HUES64 (cell line): ENCODE data around the gene ANK3.

Experiments used
- H3K27ac ChIP-seq: 2 replicates; pipeline ENCODE4 v1.7.0; 2013; ENCODE audit warnings: low read depth, low read length, inconsistent platforms
- H3K27me3 ChIP-seq: 2 replicates; pipeline ENCODE4 v1.6.1; 2013; ENCODE audit warnings: mild to moderate bottlenecking, low read length; ENCODE audit not compliant: insufficient read depth
- H3K36me3 ChIP-seq: 2 replicates; pipeline ENCODE4 v1.6.1; 2013; ENCODE audit warnings: mild to moderate bottlenecking, low read length; ENCODE audit not compliant: insufficient read depth
- H3K4me1 ChIP-seq: 2 replicates; pipeline ENCODE4 v1.6.1; 2013; ENCODE audit warnings: mild to moderate bottlenecking, low read length, moderate library complexity; ENCODE audit not compliant: insufficient read depth
- H3K4me3 ChIP-seq: 2 replicates; pipeline ENCODE4 v1.5.1; 2013; ENCODE audit warnings: mild to moderate bottlenecking, low read length, moderate library complexity
- H3K9ac ChIP-seq: 2 replicates; pipeline ENCODE4 v1.6.1; 2013; ENCODE audit warnings: mild to moderate bottlenecking, low read depth, low read length
- H3K9me3 ChIP-seq: 2 replicates; pipeline ENCODE4 v1.6.1; 2013; ENCODE audit warnings: low read depth, low read length; ENCODE audit not compliant: insufficient read depth
- WGBS: fragments of 150-250, 120-280 bp; methylation state at CpG from one replicate; pipeline ENCODE4 v1.1.7; 2013; ENCODE audit warnings: missing lambda C conversion rate; 5-methylcytosine and 5-hydroxymethylcytosine counted together

The ANK3 gene

DNA sequence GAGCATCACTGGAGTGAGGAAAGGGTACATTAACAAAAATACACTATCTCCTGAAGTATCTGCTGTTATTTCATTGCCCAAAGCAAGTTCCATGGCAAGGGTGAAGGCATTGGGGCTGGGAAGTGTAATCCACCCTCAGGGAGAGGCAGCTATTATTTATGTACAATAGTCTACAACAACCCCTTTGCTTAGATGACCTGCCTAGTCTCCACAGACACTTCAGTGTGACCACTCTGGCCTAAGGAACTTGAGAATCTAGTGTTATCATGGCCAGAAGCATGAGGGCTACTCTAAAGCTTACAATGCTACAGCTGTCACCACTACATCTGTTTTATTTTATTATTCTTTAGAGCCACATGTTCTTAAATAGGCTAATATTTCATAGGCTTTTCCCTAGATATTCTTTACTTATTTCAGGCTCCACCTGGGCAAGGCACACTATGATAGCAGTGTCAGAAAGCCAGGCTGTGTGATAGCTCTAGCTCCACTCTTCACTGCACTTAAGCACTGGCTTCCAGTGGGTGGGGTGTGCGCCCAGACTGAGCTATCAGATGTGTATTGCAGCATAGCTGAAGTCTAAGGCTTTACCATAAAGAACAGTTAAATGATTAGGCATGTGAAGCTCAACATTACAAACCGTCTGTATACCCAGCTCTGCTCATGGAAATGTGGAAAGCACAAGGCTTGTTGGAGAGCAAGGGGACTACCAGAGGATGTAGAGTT is 366.4 kb downstream of the ANK3 start:
- WGBS, result 94% methylated on average over 2 of the region's 2 CpGs
- H3K9ac ChIP-seq, result no peak overlapping the region
- H3K9me3 ChIP-seq, result no peaks in the 10 kb centered on the region
- H3K36me3 ChIP-seq, result no peaks in the 10 kb centered on the region
- no peaks in the 10 kb centered on the region for H3K4me1 ChIP-seq
- no peaks in the 10 kb centered on the region for H3K27me3 ChIP-seq
- no peak overlapping the region for H3K27ac ChIP-seq
- no peak overlapping the region for H3K4me3 ChIP-seq

DNA sequence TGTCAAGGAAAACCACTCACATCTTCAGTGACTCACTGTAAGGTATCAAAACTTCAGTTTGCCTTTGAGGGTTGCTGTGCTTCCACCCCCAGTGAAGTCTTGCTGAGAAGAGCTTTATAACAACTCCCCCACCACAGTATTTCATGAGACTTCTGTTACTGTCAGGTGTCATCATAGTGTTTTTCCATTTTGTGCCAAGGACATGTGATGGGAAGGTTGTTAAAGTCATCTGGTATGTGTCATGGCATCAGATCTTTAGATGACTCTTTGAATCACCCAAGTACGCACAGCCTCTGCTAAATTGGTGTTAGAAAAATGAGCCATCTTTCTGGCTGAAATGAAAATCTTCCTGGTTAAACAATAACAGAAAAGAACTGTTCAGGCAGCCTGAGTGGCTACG is 368.3 kb downstream of the ANK3 start:
- Histone ChIP-seq H3K9ac (no peak overlapping the region), H3K27ac (no peak overlapping the region), H3K9me3 (no peaks in the 10 kb centered on the region), H3K4me1 (no peaks in the 10 kb centered on the region), H3K36me3 (no peaks in the 10 kb centered on the region), H3K4me3 (no peak overlapping the region), H3K27me3 (no peaks in the 10 kb centered on the region)
- WGBS, result 100% methylated on average over 2 of the region's 2 CpGs

DNA sequence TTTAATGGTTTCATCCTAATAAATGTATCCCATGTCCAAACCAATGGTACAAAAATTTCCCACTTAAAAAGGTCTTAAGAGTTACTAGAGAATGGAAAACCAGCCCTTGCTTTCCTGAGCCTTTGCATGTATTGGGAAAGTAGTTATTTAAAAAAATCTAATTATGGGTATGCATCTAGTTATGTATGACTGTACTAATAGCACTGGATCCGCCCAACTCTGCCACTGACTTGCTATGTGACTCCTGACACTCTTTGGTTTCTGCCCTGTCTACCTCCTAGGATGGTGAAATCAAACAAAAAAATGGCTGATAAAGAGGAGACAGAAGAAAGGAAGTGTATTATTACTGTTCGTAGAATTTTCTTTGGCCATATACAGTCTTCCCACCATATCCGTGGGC is 372.9 kb downstream of the ANK3 start:
- Histone ChIP-seq H3K9me3 (0 out of 2 replicates have a peak, but pooled peaks cover 14% of the 10 kb centered on the region), H3K4me1 (no peaks in the 10 kb centered on the region), H3K4me3 (no peak overlapping the region), H3K36me3 (no peaks in the 10 kb centered on the region), H3K27ac (no peak overlapping the region), H3K27me3 (no peaks in the 10 kb centered on the region), H3K9ac (no peak overlapping the region)
- 100% methylated on average over 1 of the region's 3 CpGs for WGBS

DNA sequence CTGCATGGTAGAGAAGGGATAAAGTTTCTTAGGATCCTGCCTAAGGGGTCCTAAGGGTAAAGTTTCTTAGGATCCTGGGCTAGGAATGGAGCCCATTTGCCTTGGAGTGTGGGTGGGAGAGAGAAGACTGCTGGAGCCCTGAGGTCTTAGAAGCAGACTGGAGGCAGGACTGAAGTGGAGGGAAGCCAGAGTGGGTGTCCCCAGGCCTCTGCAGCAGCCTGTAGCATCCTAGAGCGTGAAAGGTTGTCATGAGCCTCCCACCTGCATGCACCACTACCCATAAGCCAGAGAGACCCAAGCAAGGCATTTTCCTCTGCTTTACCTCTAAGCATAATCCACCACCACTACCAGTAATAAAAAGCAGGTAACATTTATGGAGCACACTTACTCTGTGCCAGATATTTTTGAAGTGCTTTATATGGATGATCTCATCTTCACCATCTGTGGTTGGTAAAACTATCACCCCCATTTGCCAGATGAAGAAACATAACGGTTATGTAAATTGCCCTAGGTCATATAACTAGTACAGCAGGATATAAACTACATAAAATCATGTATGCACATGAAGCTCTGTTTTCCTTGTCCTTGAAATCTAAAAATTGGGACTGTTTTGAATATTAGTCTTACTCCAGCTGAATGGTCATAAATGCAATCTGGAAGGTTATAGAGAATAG is 379.8 kb downstream of the ANK3 start:
- H3K4me1 ChIP-seq, result peaks cover 5% of the 10 kb centered on the region; the same call in 1 of the 2 replicates
- WGBS, result 97% methylated on average over 2 of the region's 2 CpGs
- no peaks in the 10 kb centered on the region for H3K36me3 ChIP-seq

DNA sequence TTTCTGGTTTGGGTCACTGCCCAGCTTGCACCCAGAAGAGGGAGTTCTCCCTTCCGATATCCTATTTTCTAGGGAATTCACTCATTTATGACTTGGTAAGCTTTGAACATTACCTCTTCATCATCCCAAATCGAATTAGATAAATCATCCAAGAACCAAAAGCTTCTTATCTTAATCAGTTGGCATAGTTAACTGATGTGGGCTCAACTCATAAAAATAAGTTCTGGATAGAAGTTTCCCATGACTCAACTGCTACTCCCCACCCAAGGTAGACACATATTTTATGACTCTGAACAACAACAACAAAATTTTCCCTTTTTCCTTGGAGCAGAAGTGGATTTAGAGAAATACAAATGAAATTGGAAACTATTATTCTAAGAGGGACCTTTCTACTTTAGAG is 380.4 kb downstream of the ANK3 start:
- no peaks in the 10 kb centered on the region for H3K27me3 ChIP-seq
- H3K27ac ChIP-seq, result no peak overlapping the region
- WGBS, result 92% methylated on average over 2 of the region's 2 CpGs
- no peak overlapping the region for H3K4me3 ChIP-seq
- H3K36me3 ChIP-seq, result no peaks in the 10 kb centered on the region
- peaks cover 8% of the 10 kb centered on the region for H3K4me1 ChIP-seq
- H3K9ac ChIP-seq, result no peak overlapping the region
- 0 out of 2 replicates have a peak, but pooled peaks cover 7% of the 10 kb centered on the region for H3K9me3 ChIP-seq

More for the DNA sequence above, 379.8 kb downstream of the ANK3 start:
- Histone ChIP-seq H3K27me3 (no peaks in the 10 kb centered on the region), H3K9ac (no peak overlapping the region), H3K27ac (no peak overlapping the region), H3K9me3 (0 out of 2 replicates have a peak, but pooled peaks cover 7% of the 10 kb centered on the region), H3K4me3 (no peak overlapping the region)

DNA sequence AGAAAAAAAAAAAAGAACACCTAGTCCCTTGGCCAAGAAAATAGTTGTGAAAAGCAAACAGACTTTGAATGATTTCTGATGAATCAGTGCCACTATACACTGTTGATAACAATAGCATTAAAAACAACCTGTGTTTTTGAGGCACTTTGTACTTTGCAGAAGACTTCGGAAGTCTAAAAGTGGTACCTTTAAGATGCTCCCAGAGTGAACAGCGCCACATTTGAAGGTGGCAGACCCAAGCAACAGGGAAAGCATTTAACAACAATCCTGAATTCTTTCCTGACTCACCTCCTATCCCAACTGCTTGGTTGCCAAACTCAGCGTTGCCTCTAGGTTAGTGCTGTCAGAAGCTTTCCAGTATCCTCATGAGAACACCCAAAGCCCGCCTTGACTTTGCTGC is 380.9 kb downstream of the ANK3 start:
- H3K4me1 ChIP-seq, result peaks cover 13% of the 10 kb centered on the region
- H3K27ac ChIP-seq, result no peak overlapping the region
- H3K27me3 ChIP-seq, result no peaks in the 10 kb centered on the region
- WGBS, result 88% methylated on average over 4 of the region's 4 CpGs
- no peak overlapping the region for H3K9ac ChIP-seq
- H3K9me3 ChIP-seq, result 0 out of 2 replicates have a peak, but pooled peaks cover 4% of the 10 kb centered on the region
- H3K36me3 ChIP-seq, result no peaks in the 10 kb centered on the region
- no peak overlapping the region for H3K4me3 ChIP-seq

DNA sequence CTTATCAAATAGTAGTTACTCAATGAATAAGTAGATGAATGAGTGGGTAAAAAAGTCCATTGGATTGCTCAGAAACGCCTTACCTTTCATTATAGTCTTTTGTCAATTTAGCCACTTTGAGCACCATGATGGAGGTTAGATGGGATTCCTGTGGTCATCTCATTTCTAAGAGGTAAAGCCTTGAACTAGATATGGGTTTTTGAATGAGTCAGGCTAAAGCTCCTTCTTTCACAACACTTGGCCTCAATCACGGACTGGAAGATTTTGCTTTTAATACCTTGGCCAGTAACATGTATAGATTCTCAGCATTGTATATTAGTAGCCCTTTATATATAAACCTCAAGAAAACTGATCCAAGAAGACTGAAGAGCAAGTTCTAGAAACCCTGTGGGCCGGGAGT is 383.6 kb downstream of the ANK3 start:
- H3K27me3 ChIP-seq, result no peaks in the 10 kb centered on the region
- no peaks in the 10 kb centered on the region for H3K9me3 ChIP-seq
- 71% methylated on average over 1 of the region's 3 CpGs for WGBS
- peaks cover 26% of the 10 kb centered on the region for H3K4me1 ChIP-seq
- H3K4me3 ChIP-seq, result no peak overlapping the region
- H3K27ac ChIP-seq, result no peak overlapping the region
- no peak overlapping the region for H3K9ac ChIP-seq
- H3K36me3 ChIP-seq, result no peaks in the 10 kb centered on the region

DNA sequence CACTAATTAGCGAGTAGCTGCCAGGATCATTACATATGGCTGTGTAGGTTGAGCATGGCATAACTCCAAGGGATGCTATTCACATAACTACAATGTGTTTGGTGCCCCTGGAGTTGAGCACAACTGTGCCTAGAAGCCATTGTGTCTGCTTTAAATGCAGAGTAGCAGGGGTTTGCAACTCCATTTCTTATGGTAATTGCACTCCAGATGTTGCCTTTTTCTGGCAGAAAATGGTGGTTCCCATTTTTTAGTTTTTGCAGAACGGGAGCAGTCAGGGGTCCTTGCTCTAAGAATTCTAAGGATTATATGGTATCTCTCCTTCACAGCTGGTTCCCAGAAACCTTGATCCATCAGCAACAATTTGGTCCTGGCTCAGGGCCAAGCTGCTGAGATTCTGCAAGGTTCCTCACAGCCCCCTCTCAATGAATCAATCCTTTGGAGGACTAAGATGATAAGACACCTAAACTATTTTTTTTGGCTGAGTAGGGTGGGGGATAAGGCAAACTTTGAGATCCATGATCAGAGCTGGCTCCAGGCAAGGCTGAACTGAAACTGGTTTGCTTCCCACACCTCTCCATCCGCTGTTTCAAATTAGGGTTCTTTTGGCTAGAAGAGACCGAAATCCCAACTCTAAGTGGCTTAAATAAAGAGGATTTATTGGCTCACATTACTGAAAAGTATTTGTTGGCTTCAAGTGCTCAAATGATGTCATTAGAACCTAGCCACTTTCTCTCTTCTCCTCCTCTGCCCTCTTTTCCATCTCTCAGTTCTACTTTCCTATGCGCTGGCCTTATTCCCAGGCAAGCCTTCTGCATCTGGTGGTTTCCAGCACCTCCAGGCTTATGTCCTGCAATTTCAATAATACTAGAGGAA is 385.8 kb downstream of the ANK3 start:
- peak overlapping the region; percentile 92 for H3K27ac ChIP-seq
- H3K4me1 ChIP-seq, result peaks cover 26% of the 10 kb centered on the region
- H3K9ac ChIP-seq, result no peak overlapping the region
- WGBS, result 60% methylated on average over 5 of the region's 5 CpGs
- H3K4me3 ChIP-seq, result no peak overlapping the region
- no peaks in the 10 kb centered on the region for H3K36me3 ChIP-seq
- H3K9me3 ChIP-seq, result no peaks in the 10 kb centered on the region
- no peaks in the 10 kb centered on the region for H3K27me3 ChIP-seq

DNA sequence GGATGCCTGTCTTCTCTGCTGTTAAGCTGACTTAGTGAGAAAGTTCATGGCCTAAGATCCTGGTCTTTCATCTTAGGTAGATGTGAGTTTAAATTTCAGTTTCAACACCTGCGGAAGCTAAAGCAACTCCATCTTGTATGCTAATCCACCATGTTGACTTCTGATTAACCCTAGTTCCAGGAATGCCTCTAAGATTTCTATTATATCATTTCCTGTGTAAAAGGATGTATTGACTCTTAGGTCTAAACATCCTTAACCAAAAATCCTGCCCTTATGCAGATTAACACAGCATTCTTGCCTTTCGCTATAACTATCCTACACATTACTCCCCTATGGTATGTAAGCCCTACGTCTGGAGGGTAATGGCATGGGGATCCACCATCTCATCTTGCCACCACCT is 388.9 kb downstream of the ANK3 start:
- H3K4me3 ChIP-seq, result no peak overlapping the region
- H3K27ac ChIP-seq, result no peak overlapping the region
- H3K36me3 ChIP-seq, result no peaks in the 10 kb centered on the region
- peaks cover 3% of the 10 kb centered on the region; the same call in 1 of the 2 replicates for H3K9me3 ChIP-seq
- WGBS, result 91% methylated on average over 3 of the region's 3 CpGs
- H3K9ac ChIP-seq, result no peak overlapping the region
- H3K4me1 ChIP-seq, result peaks cover 21% of the 10 kb centered on the region
- no peaks in the 10 kb centered on the region for H3K27me3 ChIP-seq

DNA sequence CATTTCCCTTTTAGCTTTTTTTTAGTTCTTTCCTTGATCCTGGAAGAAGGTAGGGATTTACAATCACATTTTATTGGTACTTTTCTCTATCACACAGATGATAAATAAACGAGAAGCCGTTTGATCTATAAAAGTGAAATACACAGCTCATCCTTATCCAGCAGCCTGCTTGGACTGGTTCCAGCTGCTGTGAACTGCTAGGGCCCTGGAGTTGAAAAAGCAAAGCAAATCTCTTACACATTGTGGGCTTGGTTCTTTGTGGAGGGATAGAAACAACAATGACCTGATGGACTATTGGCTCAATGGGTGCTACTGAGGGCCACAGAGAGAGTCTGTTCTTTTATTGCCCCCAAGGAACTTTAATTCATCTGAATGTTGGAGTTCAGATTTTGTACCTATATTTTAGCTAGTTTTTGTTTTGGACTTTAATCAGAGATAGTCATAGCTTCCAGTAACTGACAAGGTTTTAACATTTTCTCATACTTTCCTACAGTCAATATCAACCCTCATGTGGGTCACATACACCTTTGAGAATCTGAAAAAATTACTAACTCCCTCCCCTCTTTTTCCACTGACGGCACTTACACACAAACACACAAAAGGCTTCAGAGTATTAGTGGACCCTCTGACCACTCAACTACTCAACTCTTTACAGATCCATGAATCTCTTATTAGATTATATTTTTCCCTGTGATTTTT is 391.7 kb downstream of the ANK3 start:
- Histone ChIP-seq H3K27me3 (no peaks in the 10 kb centered on the region), H3K4me1 (peaks cover 7% of the 10 kb centered on the region), H3K4me3 (no peak overlapping the region), H3K27ac (no peak overlapping the region), H3K9ac (no peak overlapping the region), H3K36me3 (no peaks in the 10 kb centered on the region), H3K9me3 (peaks cover 3% of the 10 kb centered on the region; the same call in 1 of the 2 replicates)
- 95% methylated on average over 3 of the region's 3 CpGs for WGBS
